ENCODE data around the gene TRPC4AP.
"Not testable (repeated sequence)": the region's sequence is repeated elsewhere in the genome, so short reads cannot be mapped to it uniquely, and the experiment has no call there.

TRPC4AP gene

GRCh38 chr20:35104685-35105295 is 12.2 kb upstream of the TRPC4AP start:
- DNase-seq (ENCODE audit: low spot score): no peak

- DNase-seq (ENCODE audit: low spot score): no peak
Measured at GRCh38 chr20:35101620-35102019, 9.0 kb upstream of the TRPC4AP start.

GRCh38 chr20:35093267-35093884 is 769 bp upstream of the TRPC4AP start:
- no peak for DNase-seq (ENCODE audit: low spot score)

- peak; percentile 38 for DNase-seq (ENCODE audit: low spot score)
Measured at GRCh38 chr20:35091816-35092523, 637 bp downstream of the TRPC4AP start.

- no peak for DNase-seq (ENCODE audit: low spot score)
Measured at GRCh38 chr20:35088231-35089145, 4.1 kb downstream of the TRPC4AP start.

GRCh38 chr20:35087791-35088190 is 4.8 kb downstream of the TRPC4AP start:
- no peak for DNase-seq (ENCODE audit: low spot score)

GRCh38 chr20:35087355-35087754 is 5.3 kb downstream of the TRPC4AP start:
- DNase-seq (ENCODE audit: low spot score): no peak

- DNase-seq (ENCODE audit: low spot score): no peak
Measured at GRCh38 chr20:35085477-35086225, 7.0 kb downstream of the TRPC4AP start.

- DNase-seq (ENCODE audit: low spot score): no peak
Measured at GRCh38 chr20:35084998-35085397, 7.6 kb downstream of the TRPC4AP start.

- DNase-seq (ENCODE audit: low spot score): not testable (repeated sequence)
Measured at GRCh38 chr20:35080348-35080642, 12.3 kb downstream of the TRPC4AP start.

- DNase-seq (ENCODE audit: low spot score): no peak
Measured at GRCh38 chr20:35079472-35080347, 12.9 kb downstream of the TRPC4AP start.

- DNase-seq (ENCODE audit: low spot score): no peak
Measured at GRCh38 chr20:35077872-35078271, 14.7 kb downstream of the TRPC4AP start.

- DNase-seq (ENCODE audit: low spot score): no peak
Measured at GRCh38 chr20:35077341-35077740, 15.3 kb downstream of the TRPC4AP start.

- DNase-seq (ENCODE audit: low spot score): not testable (repeated sequence)
Measured at GRCh38 chr20:35071436-35072153, 21.0 kb downstream of the TRPC4AP start.

GRCh38 chr20:35066194-35066593 is 26.4 kb downstream of the TRPC4AP start:
- no peak for DNase-seq (ENCODE audit: low spot score)

- no peak for DNase-seq (ENCODE audit: low spot score)
Measured at GRCh38 chr20:35065181-35065580, 27.4 kb downstream of the TRPC4AP start.

- DNase-seq (ENCODE audit: low spot score): no peak
Measured at GRCh38 chr20:35063168-35063567, 29.4 kb downstream of the TRPC4AP start.

GRCh38 chr20:35062478-35062877 is 30.1 kb downstream of the TRPC4AP start:
- no peak for DNase-seq (ENCODE audit: low spot score)

GRCh38 chr20:35060168-35060567 is 32.4 kb downstream of the TRPC4AP start:
- DNase-seq (ENCODE audit: low spot score): no peak

GRCh38 chr20:35059612-35060011 is 33.0 kb downstream of the TRPC4AP start:
- no peak for DNase-seq (ENCODE audit: low spot score)
